ENCODE data around the gene GNA14. TPM values are rescaled to one million over a fixed set of nuclear protein-coding genes. Genes with fewer than 3 reads are reported as not detected.
A peak's percentile ranks its signal among the peaks of the same experiment; 100 is the strongest.

Gene GNA14
- total and polyA plus RNA-seq, 2 experiments from 2014 or later: 3.9 to 10.5 TPM

DNA sequence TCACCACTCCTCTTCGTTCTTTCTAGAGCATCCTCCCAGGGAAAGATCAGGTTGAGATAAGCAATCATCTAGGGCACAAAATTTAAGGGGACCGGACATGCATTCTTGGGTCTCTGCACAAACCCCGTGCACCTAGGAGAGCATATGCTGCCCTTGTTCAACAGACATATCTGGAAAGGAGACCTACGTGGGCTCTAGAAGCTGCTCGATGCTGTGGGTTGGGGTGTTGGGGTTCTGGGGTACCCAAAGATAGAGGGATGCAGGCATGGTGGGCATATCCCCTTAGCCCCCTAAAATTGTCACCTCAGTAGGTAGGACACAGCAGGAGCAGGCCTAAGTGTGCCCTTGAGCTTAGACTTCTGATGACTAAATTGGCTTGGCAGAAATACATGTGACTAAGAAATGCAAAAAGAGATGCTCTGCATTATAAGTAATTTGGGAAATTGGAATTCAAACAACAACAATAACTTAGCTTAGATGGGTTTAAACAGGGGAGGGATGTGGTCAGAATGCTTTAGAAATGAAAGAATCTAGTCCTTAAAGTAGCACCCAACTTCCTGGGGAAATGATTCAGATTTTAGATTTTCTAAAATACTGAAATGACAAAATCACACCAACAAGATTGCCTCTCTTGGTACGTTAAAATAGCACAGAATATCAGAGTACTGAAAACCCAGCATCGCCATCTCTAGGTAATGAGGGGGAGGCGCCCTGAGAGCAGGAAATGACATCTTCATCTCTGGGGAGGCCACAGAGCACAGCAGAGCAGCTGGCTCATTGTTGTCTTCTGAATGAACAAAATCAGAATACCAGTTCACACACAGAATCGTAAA lies 172.3 kb downstream of the GNA14 start:
- no peaks in the 10 kb centered on the region for H3K9me2 ChIP-seq (ENCODE audit: insufficient read depth)
- no peaks in the 10 kb centered on the region; the same call in 1 of the 2 replicates for H3K4me1 ChIP-seq (ENCODE audit: insufficient read depth)
- H2AFZ ChIP-seq: no peak overlapping the region; the same call in 1 of the 2 replicates
- Mint-ChIP-seq H3K4me1 (peaks cover 8% of the 10 kb centered on the region), H3K4me3 (no peak overlapping the region), H3K27ac (no peak overlapping the region), H3K9me3 (peaks cover 27% of the 10 kb centered on the region), H3K36me3 (ENCODE audit: low read depth) (peaks cover 23% of the 10 kb centered on the region; the same call in 2 of the 3 replicates), H3K27me3 (ENCODE audit: insufficient read depth, low read depth, poor library complexity) (peaks cover 2% of the 10 kb centered on the region)
- TF ChIP-seq, protein P1, sequence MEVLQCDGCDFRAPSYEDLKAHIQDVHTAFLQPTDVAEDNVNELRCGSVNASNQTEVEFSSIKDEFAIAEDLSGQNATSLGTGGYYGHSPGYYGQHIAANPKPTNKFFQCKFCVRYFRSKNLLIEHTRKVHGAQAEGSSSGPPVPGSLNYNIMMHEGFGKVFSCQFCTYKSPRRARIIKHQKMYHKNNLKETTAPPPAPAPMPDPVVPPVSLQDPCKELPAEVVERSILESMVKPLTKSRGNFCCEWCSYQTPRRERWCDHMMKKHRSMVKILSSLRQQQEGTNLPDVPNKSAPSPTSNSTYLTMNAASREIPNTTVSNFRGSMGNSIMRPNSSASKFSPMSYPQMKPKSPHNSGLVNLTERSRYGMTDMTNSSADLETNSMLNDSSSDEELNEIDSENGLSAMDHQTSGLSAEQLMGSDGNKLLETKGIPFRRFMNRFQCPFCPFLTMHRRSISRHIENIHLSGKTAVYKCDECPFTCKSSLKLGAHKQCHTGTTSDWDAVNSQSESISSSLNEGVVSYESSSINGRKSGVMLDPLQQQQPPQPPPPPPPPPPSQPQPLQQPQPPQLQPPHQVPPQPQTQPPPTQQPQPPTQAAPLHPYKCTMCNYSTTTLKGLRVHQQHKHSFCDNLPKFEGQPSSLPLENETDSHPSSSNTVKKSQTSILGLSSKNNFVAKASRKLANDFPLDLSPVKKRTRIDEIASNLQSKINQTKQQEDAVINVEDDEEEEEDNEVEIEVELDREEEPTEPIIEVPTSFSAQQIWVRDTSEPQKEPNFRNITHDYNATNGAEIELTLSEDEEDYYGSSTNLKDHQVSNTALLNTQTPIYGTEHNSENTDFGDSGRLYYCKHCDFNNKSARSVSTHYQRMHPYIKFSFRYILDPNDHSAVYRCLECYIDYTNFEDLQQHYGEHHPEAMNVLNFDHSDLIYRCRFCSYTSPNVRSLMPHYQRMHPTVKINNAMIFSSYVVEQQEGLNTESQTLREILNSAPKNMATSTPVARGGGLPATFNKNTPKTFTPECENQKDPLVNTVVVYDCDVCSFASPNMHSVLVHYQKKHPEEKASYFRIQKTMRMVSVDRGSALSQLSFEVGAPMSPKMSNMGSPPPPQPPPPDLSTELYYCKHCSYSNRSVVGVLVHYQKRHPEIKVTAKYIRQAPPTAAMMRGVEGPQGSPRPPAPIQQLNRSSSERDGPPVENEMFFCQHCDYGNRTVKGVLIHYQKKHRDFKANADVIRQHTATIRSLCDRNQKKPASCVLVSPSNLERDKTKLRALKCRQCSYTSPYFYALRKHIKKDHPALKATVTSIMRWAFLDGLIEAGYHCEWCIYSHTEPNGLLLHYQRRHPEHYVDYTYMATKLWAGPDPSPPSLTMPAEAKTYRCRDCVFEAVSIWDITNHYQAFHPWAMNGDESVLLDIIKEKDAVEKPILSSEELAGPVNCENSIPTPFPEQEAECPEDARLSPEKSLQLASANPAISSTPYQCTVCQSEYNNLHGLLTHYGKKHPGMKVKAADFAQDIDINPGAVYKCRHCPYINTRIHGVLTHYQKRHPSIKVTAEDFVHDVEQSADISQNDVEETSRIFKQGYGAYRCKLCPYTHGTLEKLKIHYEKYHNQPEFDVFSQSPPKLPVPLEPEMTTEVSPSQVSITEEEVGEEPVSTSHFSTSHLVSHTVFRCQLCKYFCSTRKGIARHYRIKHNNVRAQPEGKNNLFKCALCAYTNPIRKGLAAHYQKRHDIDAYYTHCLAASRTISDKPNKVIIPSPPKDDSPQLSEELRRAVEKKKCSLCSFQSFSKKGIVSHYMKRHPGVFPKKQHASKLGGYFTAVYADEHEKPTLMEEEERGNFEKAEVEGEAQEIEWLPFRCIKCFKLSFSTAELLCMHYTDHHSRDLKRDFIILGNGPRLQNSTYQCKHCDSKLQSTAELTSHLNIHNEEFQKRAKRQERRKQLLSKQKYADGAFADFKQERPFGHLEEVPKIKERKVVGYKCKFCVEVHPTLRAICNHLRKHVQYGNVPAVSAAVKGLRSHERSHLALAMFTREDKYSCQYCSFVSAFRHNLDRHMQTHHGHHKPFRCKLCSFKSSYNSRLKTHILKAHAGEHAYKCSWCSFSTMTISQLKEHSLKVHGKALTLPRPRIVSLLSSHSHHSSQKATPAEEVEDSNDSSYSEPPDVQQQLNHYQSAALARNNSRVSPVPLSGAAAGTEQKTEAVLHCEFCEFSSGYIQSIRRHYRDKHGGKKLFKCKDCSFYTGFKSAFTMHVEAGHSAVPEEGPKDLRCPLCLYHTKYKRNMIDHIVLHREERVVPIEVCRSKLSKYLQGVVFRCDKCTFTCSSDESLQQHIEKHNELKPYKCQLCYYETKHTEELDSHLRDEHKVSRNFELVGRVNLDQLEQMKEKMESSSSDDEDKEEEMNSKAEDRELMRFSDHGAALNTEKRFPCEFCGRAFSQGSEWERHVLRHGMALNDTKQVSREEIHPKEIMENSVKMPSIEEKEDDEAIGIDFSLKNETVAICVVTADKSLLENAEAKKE (CRISPR knock-in tag; IDR thresholded peaks at IDR 0.05): no peak
- TF ChIP-seq, protein P2, sequence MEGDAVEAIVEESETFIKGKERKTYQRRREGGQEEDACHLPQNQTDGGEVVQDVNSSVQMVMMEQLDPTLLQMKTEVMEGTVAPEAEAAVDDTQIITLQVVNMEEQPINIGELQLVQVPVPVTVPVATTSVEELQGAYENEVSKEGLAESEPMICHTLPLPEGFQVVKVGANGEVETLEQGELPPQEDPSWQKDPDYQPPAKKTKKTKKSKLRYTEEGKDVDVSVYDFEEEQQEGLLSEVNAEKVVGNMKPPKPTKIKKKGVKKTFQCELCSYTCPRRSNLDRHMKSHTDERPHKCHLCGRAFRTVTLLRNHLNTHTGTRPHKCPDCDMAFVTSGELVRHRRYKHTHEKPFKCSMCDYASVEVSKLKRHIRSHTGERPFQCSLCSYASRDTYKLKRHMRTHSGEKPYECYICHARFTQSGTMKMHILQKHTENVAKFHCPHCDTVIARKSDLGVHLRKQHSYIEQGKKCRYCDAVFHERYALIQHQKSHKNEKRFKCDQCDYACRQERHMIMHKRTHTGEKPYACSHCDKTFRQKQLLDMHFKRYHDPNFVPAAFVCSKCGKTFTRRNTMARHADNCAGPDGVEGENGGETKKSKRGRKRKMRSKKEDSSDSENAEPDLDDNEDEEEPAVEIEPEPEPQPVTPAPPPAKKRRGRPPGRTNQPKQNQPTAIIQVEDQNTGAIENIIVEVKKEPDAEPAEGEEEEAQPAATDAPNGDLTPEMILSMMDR (conservative IDR thresholded peaks at IDR 0.05; ENCODE audit: low read depth in 2 of 2): peak; percentile 21 to 28; a peak in 2 of 4 replicates
- peaks cover 3% of the 10 kb centered on the region; the same call in 1 of the 2 replicates for H3K36me3 ChIP-seq (ENCODE audit: insufficient read depth)
- ATAC-seq (no peak; the same call in 2 of the 3 replicates), DNase-seq (ENCODE audit: low spot score) (peak; percentile 35)
- H3K4me3 ChIP-seq: no peak overlapping the region
- no peak overlapping the region for H3K27ac ChIP-seq (ENCODE audit: low read depth)
- H3F3A ChIP-seq (replicated peaks; ENCODE audit: low read depth): no peaks in the 10 kb centered on the region
- H4K20me1 ChIP-seq (replicated peaks; ENCODE audit: insufficient read depth): no peaks in the 10 kb centered on the region
- no peaks in the 10 kb centered on the region for H3K27me3 ChIP-seq (ENCODE audit: insufficient read depth)
- no peaks in the 10 kb centered on the region for H3K79me2 ChIP-seq (replicated peaks; ENCODE audit: insufficient read depth)
- no peak overlapping the region for H3K4me2 ChIP-seq

All from GM23338 (cell line).